Measurements from ENCODE around the gene RARG.

Gene RARG

DNA sequence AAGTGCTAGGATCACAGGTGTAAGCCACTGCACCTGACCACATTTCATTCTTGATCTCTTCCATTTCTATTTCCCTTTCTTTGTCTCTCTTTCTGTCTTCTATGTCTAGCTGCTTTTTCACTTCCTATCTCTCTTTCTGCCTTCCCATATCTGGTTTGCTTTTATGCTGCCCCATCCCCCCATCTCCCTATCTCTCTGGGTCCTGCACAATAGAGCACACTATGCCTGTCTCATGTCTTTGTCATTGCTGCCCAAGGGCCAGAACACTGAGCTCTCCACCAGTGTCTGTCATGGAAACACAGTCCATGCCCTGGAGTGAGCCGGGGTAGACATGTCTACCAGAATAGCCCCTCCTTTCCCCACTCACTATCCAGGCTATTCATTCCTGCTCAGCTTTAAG is 12.3 kb upstream of the RARG start:
- DNase-seq (ENCODE audit: low read depth in 2 of 2) = no peak

DNA sequence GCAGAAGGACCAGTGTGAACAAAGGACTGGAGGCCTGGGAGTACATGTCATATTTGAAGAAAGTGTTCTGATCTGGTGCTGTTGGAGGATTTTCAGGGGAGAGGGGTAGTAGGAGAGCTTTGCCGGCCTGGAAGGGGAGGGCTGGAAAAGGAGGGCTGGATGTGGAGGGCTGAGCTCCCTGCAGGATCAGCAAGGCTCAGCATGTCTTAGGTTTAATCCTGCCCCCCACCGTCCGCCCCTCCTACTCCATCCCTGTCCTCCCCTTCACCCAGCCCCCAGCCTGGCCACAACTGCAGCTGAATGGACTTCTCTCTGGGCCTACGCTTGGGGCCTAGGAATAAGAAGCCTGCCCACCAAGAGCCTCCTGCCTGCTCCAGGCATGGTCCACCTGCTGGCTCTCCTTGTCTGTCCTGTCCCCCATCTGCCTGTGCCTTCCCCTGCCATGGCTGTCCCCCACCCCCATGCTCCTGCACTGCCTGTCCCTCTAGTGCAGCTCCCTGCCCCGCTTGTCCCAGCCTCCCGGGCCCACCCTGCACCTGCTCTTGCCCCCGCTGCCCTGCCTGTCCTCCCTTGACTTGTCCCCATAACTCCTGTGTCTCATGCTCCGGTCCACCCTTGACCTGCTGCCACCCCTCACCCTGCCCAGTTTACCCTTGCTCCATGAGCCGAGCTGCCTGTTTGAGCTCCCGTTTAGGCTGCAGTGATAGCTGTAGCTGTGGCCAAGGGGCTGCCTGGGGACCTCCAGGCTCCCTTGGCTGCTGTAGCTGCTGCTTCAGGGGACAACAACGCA is 9.8 kb upstream of the RARG start:
- DNase-seq (ENCODE audit: low read depth in 2 of 2) = no peak

DNA sequence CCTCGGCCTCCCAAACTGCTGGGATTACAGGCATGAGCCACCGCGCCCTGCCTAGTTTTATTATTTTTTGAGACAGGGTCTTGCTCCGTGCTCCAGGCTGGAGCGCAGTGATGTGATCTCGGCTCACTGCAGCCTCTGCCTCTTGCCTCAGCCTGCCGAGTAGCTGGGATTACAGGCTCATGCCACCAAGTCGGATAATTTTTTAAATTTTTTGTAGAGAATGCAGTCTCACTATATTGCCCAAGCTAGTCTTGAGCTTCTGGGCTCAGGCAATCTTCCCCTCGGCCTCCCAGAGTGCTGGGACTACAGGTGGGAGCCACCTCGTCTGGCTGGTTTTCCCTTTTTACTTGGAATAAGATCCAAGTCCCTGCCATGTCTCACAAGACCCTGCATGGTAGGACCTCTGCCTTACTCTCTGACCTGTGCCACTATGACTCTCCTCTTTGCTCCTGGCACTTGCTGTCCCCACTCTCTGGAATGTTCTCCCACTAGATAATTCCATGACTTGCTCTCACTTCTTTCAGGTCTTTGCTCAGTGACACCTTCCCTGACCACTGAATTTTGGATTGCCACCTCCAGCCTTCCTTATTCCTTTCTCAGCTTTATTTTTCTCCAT is 7.7 kb upstream of the RARG start:
- no peak for DNase-seq (ENCODE audit: low read depth in 2 of 2)

DNA sequence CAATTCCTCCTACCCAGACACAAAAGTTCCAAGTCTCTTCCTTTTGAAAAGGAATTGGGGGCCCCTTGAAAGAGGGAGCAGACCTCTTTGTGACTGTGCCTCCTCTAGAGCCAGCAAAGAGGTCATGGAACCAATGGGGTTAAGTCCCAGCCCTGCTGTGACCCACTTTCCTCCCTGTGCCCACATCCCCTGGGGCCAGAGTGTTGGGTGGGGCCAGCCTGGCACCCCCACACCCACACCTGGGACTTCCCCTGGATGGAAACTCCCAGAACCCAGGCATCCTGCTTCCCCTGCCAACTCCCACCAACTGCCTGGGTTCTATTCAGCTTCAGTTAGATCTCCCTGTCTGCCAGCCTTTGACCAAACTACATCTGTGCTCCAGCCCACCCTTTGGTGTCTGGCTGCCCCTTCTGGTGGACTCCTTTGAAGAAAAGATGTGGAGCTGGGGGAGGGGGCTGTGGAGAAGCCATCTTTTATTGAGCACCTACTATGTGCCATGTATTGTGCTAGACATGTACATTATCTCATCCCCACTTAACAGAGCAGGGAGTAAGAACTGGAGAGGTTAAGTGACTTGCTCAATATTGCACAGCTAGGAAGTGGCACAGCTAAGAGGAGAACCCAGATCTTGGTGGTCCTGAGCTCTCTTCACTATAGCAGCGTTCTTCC is 4.6 kb upstream of the RARG start:
- no peak for DNase-seq (ENCODE audit: low read depth in 2 of 2)

DNA sequence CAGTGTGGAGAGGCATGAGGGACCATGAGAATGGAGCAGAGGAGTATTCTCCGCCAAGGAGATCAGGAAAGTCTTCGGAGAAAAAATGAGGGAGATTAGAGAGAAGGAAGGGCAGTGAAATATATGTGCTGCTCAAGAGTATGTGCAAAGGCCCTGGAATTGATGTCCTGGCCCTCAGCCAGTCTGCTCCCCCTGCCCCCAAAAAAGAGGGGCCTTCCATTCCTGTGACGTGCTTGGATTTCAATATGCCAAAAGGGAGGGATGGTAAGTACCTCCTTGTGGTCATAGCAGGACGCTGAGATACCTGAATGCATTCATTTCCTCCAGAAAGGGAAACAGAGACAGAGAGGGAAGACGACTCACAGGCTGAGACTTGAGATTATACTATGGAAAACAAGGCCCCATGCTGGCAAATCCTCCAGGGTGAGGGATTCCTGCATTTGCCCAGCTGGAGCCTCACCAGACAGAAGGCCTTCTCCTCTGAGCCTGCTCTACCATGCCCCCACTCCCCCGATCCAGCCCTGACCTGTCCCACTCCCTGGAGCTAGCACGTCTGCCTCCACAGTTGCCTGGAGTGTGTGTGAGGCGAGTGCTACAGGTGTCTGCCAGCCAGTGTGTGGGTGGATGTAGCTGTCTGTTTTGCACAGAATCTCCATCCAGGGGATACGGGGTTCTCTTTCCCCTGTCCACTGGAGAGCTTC is 3.9 kb upstream of the RARG start:
- DNase-seq (ENCODE audit: low read depth in 2 of 2) = no peak

DNA sequence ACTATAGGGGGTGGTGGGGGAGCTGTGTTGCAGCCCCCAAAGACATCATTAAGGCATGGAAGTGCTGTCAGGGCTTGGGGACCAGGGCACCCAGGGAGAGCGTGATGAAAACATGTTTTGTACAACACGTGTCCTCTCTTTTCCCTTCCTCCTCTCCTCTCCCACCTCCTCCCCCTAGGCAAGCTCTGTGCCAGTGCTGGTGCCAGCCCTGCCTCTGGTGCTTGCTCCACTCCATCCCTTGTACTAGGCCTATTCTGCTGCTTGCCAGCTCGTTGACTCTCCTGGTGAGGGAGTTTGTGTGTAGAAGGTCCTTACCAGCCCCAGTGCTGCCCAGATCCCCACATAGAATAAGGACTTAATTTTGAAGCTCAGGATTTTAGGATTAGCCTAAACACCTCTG is 3.2 kb upstream of the RARG start:
- no peak for DNase-seq (ENCODE audit: low read depth in 2 of 2)

DNA sequence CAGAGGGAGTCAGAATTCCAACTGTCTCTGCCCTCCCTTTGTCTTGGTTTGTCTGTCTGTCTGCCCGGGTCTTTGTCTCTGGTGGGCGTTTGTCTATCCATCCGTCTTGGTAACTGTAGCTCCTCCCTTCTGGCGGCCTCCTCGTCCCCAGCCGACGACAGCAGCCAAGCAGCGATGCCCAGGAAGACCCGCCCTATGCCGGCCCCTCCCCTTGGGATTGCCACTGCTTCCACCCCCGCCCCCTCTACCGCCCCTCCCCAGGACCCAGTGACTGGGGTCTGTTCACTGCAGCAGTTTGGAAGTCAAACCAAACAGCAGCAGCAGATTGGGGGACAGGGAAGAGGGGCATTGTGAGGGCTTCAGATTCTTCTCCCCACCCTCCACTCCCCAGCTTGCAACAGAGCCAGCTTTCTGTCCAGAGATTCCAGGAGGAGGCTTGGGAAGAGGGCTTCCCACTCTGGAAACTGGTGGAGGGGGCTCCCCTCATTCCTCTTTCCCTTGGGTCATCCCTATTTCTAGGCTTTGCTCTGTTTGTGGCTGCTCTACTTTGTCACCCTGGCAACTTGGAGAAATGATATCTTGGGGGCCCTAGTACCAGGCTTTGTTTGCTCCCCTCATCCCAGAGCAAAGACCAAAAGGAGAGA is 2.4 kb upstream of the RARG start:
- no peak for DNase-seq (ENCODE audit: low read depth in 2 of 2)

DNA sequence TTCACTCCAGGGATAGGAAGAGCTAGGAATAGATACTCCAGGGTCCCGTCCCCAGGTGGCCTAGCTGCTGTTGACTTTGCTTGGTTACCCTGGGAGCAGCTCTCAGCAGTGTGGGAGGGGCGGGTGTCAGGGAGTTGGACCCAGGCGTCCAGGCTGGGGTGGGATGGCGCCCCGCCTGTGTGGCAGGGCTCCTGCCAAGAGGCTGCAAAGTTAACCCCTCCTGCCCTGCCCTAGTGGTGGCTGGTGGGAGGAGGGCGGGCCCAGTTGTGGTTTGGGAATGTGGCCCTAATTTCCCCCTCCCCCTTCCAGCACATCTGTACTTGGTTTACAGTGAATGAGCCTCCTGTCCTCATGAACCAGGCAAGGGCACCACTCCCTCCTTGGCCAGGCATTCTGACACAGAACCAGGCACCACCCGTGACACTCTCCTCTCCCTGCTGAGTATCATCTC is 1.7 kb upstream of the RARG start:
- no peak for DNase-seq (ENCODE audit: low read depth in 2 of 2)

DNA sequence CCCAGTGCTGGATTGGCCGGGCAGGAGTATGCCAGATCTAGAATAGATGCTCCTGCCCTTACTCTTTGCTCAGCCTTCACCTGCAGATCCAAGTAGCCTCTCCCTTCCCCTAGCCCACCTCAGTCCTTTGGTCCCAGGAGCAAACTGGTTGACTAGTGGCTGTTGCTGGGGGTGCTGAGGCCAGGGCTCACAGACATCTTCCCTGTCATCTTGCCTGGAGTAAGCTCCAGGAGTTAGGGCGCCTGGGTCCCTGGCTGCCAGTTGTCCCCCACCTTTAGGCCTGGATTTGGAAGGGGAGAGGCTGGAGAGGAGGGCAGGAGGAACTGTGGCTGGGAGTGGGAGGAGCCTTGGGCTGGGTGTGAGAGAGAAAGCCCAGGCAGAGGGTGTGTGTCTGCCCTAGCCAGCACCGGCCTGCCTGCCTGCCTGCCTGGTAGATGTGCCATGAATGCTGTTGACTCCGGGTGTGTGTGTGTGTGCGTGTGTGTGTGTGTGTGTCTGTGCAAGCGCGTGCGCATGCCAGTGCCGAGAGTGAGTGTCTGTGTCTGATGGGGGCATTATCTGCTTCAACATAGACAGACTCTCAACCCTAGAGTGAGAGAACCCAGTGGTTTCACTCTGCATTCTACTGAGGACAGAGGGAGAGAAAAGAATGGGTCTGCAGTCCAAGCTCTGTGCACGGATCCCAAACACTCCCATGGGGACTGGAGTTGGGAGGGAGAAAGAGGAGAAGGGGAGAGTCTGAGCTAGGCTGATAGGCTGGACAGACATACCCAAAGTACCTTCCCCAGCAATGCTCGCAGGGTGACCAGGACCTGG is 845 bp upstream of the RARG start:
- DNase-seq (ENCODE audit: low read depth in 2 of 2) = no peak

DNA sequence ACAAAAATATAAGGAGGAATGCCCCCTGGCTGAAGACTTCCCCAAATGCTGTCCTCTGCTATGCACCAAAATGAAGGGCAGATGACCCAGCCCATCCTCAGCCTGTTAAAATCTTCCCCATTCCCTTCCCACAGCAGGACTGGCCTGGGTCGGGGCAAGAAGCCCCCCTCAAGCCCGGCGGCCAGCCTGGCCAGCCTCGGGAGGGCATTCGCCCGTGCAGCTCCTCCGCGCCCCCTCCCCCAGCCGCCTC is 413 bp downstream of the RARG start:
- no peak for DNase-seq (ENCODE audit: low read depth in 2 of 2)

DNA sequence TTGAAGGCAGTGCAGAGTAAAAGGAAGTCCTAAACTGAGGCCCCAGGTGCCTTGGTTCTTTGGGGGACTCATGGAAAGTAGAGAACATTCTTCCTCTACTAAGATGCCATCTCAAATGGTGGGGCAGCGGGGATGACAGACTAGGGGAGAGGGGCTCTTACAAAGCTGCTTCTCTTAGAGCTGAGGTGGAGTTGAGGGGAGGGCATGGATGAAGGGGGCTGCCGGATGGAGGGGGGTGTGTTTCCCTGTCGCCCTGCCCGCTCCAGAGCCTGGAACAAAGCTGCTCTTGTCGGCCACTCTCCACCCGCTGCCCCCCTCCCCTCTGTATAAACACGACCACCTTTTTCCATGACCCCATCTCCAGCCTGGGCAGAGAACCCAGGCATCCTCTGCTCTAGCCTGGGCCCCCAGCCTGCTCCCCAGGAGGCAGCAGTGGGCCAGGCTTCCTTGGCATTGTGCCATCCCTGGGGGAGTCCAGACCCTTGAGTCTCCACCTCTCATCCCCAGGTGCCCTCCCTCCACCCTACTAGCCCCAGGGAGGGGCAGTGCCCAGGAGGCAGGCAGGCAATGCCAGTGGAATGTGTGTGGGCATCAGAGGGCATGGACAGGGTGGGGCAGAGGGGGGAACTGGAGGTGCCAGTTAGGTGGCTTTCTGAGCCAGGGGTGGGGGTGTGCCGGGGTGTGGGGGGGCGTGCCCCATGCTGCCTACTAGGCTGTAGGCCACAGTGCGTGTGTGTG is 1.7 kb downstream of the RARG start:
- no peak for DNase-seq (ENCODE audit: low read depth in 2 of 2)

DNA sequence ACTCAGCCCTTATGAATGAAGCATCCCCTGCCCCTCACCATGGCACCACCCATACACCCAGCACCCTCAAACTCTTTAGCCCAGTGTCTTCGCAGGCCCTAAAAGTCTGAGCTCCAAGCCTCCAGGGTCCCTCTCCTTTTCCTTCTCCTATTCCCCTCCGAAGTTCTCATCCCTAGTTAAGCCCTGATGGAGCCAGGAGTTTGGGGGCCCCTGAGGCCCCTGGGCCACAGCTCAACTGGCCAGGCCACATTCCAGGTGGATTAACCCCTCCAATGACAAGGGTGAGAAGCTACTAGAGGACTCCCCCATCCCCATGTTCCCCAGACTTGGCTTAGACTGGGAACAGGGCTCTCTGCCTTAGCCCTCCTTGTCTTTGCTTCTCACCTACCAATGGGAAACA is 2.6 kb downstream of the RARG start:
- DNase-seq (ENCODE audit: low read depth in 2 of 2) = no peak

DNA sequence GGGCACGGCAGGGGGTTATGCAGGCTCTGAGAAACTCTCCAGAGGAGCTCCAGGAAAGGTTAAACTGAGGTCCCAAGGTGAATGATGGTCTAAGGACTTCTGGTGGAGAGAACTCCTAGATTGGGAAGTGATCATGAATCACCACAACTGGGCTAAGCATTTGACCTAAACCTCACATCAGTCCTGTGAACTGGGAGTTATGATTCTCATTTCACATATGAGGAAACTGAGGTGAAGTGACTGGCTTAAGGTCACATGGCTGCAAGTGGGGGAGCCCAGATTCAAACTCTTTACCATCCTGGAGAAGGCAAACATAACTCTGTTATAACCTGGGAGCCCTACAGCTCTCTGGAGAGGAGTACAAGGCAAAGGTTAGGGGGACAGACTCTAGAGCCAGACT is 4.2 kb downstream of the RARG start:
- DNase-seq (ENCODE audit: low read depth in 2 of 2) = no peak

DNA sequence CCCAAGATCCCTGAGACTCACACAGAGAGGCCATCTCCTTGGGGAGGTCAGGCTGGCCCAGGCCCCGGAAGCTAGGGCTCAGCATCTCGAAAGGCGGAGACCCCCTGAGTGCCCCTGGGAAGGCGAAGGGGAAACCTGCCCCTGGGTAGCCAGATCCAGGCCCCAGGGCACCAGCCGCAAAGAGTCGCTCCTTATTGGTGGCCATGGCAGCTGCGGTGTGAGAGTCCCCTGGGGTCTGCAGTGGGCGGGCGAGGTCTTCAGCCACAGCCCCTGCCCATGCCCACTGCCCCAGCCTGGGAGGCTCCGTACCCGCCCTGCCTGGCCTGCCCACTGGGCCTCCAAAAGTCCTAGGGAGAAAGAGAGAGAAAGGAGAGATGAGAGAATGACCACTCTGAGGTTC is 4.7 kb downstream of the RARG start:
- DNase-seq (ENCODE audit: low read depth in 2 of 2) = no peak

DNA sequence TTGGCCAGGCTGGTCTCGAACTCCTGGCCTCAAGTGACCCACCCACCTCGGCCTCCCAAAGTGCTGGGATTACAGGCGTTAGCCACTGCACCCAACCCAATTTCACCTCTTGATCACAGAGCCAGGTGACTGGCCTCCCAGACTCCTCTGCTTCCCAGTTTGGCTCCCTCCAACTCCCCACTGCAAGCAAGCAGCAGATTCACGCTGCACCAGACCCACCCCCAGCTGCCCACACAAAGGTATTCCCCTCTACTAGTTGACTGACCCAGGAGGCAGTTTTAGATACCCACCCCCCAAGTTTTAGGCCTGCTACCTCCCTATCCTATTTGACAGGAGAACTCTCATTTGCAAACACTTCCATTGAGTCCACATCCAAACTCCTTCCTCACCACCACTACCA is 5.2 kb downstream of the RARG start:
- DNase-seq (ENCODE audit: low read depth in 2 of 2) = no peak

DNA sequence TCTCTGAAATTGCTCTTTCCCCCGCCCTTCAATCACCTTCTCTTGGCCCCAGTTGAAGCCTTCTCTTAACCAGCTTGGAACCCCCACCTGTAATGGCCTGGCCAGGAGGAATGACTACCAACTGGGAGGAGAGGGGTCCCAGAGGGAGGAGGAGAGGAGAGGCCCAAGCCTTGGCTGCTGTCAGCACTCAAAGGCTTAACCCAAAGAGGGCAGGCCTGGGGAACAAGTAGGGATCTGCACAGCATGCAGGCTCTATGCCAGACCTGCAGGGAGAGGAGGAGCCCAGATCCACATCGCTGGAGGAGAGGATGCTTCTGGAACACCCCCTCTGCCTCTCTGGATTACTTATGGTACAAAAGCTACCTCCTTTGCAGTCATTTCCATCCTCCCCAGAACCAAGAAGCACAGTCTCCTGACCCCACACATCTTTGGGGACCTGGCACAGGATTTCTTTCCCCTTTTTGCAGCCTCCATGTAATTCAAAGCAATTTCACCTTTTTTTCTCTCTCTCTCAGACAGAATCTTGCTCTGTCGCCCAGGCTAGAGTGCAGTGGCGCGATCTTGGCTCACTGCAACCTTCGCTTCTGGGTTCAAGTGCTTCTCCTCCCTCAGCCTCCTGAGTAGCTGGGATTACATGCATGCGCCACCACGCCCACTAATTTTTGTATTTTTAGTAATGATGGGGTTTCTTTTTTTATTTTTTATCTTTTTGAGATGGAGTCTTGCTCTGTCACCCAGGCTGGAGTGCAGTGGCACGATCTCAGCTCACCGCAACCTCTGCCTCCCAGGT is 6.2 kb downstream of the RARG start:
- no peak for DNase-seq (ENCODE audit: low read depth in 2 of 2)

DNA sequence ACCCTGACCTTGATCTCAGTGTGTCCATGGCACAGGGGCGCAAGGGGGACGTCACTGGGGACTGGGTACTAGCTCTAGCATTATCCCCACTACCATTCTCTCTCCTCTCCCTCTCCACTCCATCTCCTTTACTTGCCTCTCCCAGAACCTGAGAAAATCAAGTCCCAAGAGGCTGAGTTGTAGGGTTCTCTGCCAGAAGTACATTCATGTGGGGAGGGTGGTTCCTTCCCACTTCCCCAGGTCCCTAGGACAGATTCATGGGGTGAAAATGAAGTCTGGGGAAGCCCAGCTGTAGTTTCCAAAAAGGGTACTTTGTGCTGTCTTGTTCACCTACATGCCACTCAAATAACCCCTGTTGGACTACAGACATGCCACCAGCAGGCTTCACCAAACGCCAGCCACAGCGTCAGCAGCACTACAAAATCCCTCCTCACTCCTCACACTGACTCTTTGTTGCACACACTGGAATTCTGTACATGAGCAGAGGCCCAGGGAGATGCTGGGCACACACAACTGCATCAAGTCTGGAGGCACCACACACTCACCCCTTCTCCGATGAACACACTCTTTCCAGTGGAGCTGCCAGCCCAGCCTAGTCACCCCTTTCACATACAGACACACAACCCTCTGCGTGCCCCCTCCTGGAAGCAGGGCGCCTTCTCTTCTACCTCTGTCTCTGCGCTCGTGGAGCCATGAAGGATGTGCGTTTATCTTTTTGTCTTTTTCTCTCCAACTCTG is 6.9 kb downstream of the RARG start:
- no peak for DNase-seq (ENCODE audit: low read depth in 2 of 2)

DNA sequence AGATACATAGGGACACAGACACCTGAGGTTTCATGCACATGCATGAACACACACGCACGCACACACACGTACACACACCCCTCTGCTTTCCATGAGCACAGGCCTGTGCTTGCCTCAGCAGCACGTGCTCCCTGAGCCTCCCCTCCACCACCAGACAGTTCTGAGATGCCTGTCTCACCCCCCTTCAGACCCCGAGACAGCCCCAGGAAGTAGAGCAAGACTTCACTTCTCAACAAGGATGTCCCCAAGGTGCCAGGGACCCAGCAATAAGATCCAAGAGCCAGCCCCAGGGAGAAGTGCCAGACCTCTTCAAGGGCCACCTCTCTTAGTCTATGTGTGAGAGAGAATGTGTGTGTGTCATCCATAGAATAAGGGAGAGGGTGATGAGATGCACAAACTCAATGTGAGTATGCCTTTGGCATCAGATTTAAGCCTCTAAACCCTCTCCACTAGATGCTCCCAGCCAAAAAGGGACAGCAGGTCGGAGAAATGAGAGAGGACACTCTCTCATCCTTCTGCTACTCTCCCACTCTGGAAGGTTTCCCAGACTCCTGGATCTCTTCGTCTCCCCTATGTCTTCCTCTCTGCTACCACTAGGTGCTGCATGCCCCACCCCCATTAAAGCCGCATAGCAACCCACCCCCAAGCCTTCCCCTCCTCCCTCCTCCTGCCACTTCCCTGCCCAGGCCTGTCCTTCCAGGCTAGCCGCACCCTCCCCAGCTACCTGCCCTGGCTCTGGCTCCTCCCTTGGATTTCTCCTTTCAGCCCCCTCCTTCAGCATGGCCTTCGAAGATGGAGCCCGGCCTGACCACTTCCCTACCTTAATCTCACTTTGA is 7.7 kb downstream of the RARG start:
- DNase-seq (ENCODE audit: low read depth in 2 of 2) = no peak
